Measurements from ENCODE around the gene RAVER1. TPM values are rescaled to one million over a fixed set of nuclear protein-coding genes. Genes with fewer than 3 reads are reported as not detected.

Gene RAVER1
- total and polyA plus RNA-seq, 2 of the 8 experiments (the other 6 are each of a cell fraction or from before 2014, with no cell fraction given), result 5.7 to 70.5 TPM

DNA sequence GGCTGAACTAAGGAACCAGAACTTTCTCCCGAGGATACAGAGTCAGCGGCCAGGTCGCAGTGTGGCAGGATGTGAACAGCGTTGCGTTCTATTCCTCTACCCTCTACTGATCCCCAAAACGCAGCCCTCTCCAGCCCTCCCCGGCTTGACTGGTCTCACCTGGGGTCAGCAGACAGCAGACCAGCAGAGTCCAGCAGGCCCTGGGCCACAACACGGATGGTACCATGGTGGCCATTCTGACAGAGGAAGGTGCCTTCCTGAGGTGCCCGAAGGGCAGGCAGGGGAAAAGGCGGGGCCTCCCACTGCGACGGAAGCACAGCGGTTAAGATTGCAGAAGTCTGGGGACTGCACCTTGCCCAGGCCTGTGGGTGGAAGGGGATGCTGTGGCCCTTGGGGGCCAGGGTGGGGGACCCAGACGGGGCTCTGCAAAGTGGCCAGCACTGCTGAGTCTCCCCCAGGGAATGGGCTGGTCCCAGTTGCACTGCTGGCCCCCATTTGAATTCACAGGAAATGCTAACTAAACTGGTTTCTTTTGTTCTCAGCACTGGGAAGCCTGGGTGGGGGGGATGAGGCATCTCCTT is 6.1 kb upstream of the RAVER1 start, which contains the start of gene ICAM3 (continued):
- no peak for TF ChIP-seq ZNF274 (IDR thresholded peaks at IDR 0.05; ENCODE audit: borderline replicate concordance, extremely low read depth, low read length)
- no peak for TF ChIP-seq TEAD4 (IDR thresholded peaks at IDR 0.05; ENCODE audit: low read depth, low read length)
- TF ChIP-seq RFX5 (IDR thresholded peaks at IDR 0.05; ENCODE audit: borderline replicate concordance, low read depth, low read length), result no peak
- no peak for TF ChIP-seq TAF1 (IDR thresholded peaks at IDR 0.05; ENCODE audit: low read depth, low read length)
- no peak for TF ChIP-seq CBX5 (IDR thresholded peaks at IDR 0.05; ENCODE audit: low read depth, low read length)
- no peak for TF ChIP-seq NANOG (IDR thresholded peaks at IDR 0.05; ENCODE audit: insufficient read depth, low read depth, low read length, poor library complexity, severe bottlenecking)
- TF ChIP-seq CTCF (IDR thresholded peaks at IDR 0.05; ENCODE audit: control extremely low read depth in 1 of 3, insufficient read depth in 1 of 3, low read depth in 1 of 3, low read length in 3 of 3), result no peak

All from H1 (cell line).